ENCODE measurements around the gene DNM3. TPM values are rescaled to one million over a fixed set of nuclear protein-coding genes. Genes with fewer than 3 reads are reported as not detected.

The DNM3 gene
- total RNA-seq, 2 experiments from 2014 or later, result 1.6 to 1.8 TPM

- no peaks in the 10 kb centered on the region for H3K4me1 ChIP-seq (ENCODE audit: insufficient read depth, low read length)
- H3K27ac Mint-ChIP-seq, result no peak overlapping the region
- H3K36me3 ChIP-seq (ENCODE audit: insufficient read depth, low read length), result no peaks in the 10 kb centered on the region
- TF ChIP-seq CTCF (IDR thresholded peaks at IDR 0.05), result no peak
- POLR2A ChIA-PET, result interaction anchor here (0.6 kb wide), 1 partner anchor 326 kb away, joined by 3 read pairs; no protein-coding TSS in a partner anchor
- no peaks in the 10 kb centered on the region for H3K4me1 Mint-ChIP-seq (ENCODE audit: low read depth)
- no peaks in the 10 kb centered on the region for H3K9me3 ChIP-seq (ENCODE audit: control insufficient read depth in 1 of 2, insufficient read depth in 1 of 2, low read length in 2 of 2)
- DNase-seq (no peak), ATAC-seq (ENCODE audit: poor library complexity) (no peak)
- no peaks in the 10 kb centered on the region for H3K9me3 Mint-ChIP-seq
- CTCF ChIA-PET, result no interaction called here
- no peaks in the 10 kb centered on the region for H3K27me3 Mint-ChIP-seq
- no peak overlapping the region for H3K4me3 Mint-ChIP-seq
- H3K4me3 ChIP-seq (ENCODE audit: low read length), result no peak overlapping the region
- intact Hi-C loops (cut with DNase I, micrococcal nuclease), result no loop called here
- H3K36me3 Mint-ChIP-seq (ENCODE audit: low read depth), result no peaks in the 10 kb centered on the region
- no peak overlapping the region for H3K27ac ChIP-seq (ENCODE audit: low read depth in 1 of 2, low read length in 2 of 2)
- H3K27me3 ChIP-seq (ENCODE audit: control insufficient read depth in 1 of 2, insufficient read depth in 2 of 2, low read length in 2 of 2), result no peaks in the 10 kb centered on the region
Observed at GRCh38 chr1:172241540-172241939, 400.2 kb downstream of the DNM3 start.

- ChIA-PET POLR2A (no interaction called here), CTCF (no interaction called here)
- H3K9me3 Mint-ChIP-seq, result no peaks in the 10 kb centered on the region
- ATAC-seq (ENCODE audit: poor library complexity) (no peak), DNase-seq (no peak)
- no peak for TF ChIP-seq CTCF (IDR thresholded peaks at IDR 0.05)
- no peak overlapping the region for H3K4me3 Mint-ChIP-seq
- H3K4me1 Mint-ChIP-seq (ENCODE audit: low read depth), result no peaks in the 10 kb centered on the region
- Histone ChIP-seq H3K27me3 (ENCODE audit: control insufficient read depth in 1 of 2, insufficient read depth in 2 of 2, low read length in 2 of 2) (no peaks in the 10 kb centered on the region), H3K4me1 (ENCODE audit: insufficient read depth, low read length) (no peaks in the 10 kb centered on the region), H3K27ac (ENCODE audit: low read depth in 1 of 2, low read length in 2 of 2) (no peak overlapping the region), H3K36me3 (ENCODE audit: insufficient read depth, low read length) (no peaks in the 10 kb centered on the region), H3K4me3 (ENCODE audit: low read length) (no peak overlapping the region), H3K9me3 (ENCODE audit: control insufficient read depth in 1 of 2, insufficient read depth in 1 of 2, low read length in 2 of 2) (no peaks in the 10 kb centered on the region)
- no peak overlapping the region for H3K27ac Mint-ChIP-seq
- intact Hi-C loops (cut with DNase I, micrococcal nuclease), result no loop called here
- H3K27me3 Mint-ChIP-seq, result no peaks in the 10 kb centered on the region
- no peaks in the 10 kb centered on the region for H3K36me3 Mint-ChIP-seq (ENCODE audit: low read depth)
Observed at GRCh38 chr1:172244865-172245264, 403.6 kb downstream of the DNM3 start.

GRCh38 chr1:172245788-172246187 lies 404.5 kb downstream of the DNM3 start:
- no peaks in the 10 kb centered on the region for H3K9me3 Mint-ChIP-seq
- POLR2A ChIA-PET, result no interaction called here
- no peak overlapping the region for H3K4me3 Mint-ChIP-seq
- CTCF ChIA-PET, result no interaction called here
- ATAC-seq (ENCODE audit: poor library complexity), result no peak
- no peaks in the 10 kb centered on the region for H3K4me1 ChIP-seq (ENCODE audit: insufficient read depth, low read length)
- no peaks in the 10 kb centered on the region for H3K36me3 Mint-ChIP-seq (ENCODE audit: low read depth)
- TF ChIP-seq CTCF (IDR thresholded peaks at IDR 0.05), result no peak
- H3K4me3 ChIP-seq (ENCODE audit: low read length), result no peak overlapping the region
- no peaks in the 10 kb centered on the region for H3K27me3 ChIP-seq (ENCODE audit: control insufficient read depth in 1 of 2, insufficient read depth in 2 of 2, low read length in 2 of 2)
- no peak overlapping the region for H3K27ac Mint-ChIP-seq
- intact Hi-C loops (cut with DNase I, micrococcal nuclease), result no loop called here
- no peaks in the 10 kb centered on the region for H3K36me3 ChIP-seq (ENCODE audit: insufficient read depth, low read length)
- DNase-seq, result no peak
- no peaks in the 10 kb centered on the region for H3K9me3 ChIP-seq (ENCODE audit: control insufficient read depth in 1 of 2, insufficient read depth in 1 of 2, low read length in 2 of 2)
- H3K27ac ChIP-seq (ENCODE audit: low read depth in 1 of 2, low read length in 2 of 2), result no peak overlapping the region
- no peaks in the 10 kb centered on the region for H3K27me3 Mint-ChIP-seq
- H3K4me1 Mint-ChIP-seq (ENCODE audit: low read depth), result no peaks in the 10 kb centered on the region

Data from CD4-positive, alpha-beta T cell (primary cell).